ENCODE results near the gene TMEM203. TPM values are rescaled to one million over a fixed set of nuclear protein-coding genes. Genes with fewer than 3 reads are reported as not detected.
A peak's percentile ranks its signal among the peaks of the same experiment; 100 is the strongest.

TMEM203 gene
- total and polyA plus RNA-seq, 10 of the 15 experiments (the other 5 are each of a cell fraction or from before 2014, with no cell fraction given): 7.2 to 68.1 (median 33.8) TPM

DNA sequence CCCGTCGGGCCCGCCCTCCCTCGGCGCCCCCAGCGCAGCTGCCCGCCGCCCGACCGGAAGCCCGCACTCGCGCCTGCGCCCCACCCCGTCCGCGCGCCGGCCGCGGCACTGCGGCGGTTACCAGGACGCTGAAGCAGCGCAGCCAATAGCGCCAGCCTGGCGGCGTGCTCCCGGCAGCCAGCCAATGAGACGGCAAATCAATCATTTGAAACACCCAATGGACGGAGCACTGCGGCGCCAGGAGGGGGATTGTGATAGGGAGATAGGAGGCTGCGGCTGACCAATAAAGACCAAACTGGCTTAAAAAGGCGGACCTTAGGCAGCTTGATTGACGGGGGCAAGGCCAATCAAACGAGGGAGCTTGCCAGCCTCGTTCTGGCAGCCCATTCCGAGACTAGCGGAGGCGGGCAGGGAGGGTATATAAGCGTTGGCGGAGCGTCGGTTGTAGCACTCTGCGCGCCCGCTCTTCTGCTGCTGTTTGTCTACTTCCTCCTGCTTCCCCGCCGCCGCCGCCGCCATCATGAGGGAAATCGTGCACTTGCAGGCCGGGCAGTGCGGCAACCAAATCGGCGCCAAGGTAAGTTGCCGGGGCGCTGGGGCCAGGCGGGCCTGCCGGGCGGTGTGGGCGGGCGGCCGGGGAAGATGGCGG, 35.5 kb upstream of the TMEM203 start, which contains the start of gene TUBB4B (continued):
- TF ChIP-seq, protein P1, sequence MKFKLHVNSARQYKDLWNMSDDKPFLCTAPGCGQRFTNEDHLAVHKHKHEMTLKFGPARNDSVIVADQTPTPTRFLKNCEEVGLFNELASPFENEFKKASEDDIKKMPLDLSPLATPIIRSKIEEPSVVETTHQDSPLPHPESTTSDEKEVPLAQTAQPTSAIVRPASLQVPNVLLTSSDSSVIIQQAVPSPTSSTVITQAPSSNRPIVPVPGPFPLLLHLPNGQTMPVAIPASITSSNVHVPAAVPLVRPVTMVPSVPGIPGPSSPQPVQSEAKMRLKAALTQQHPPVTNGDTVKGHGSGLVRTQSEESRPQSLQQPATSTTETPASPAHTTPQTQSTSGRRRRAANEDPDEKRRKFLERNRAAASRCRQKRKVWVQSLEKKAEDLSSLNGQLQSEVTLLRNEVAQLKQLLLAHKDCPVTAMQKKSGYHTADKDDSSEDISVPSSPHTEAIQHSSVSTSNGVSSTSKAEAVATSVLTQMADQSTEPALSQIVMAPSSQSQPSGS (IDR thresholded peaks at IDR 0.05; ENCODE audit: low read length): no peak
- TF ChIP-seq RFX5 (IDR thresholded peaks at IDR 0.05; ENCODE audit: low read depth, low read length) (peak; percentile 75; the same call in 1 of the 2 replicates), EED (IDR thresholded peaks at IDR 0.05; ENCODE audit: low read depth) (no peak), SMARCA5 (IDR thresholded peaks at IDR 0.05) (peak; percentile 95), PAX5 (IDR thresholded peaks at IDR 0.05; ENCODE audit: borderline replicate concordance, low read depth, low read length) (peak; percentile 34; the same call in 1 of the 2 replicates), CBX3 (IDR thresholded peaks at IDR 0.05; ENCODE audit: borderline replicate concordance, low read depth) (no peak), BRCA1 (IDR thresholded peaks at IDR 0.05; ENCODE audit: low read depth, low read length) (no peak), BHLHE40 (IDR thresholded peaks at IDR 0.05; ENCODE audit: borderline replicate concordance in 1 of 2, low read depth in 2 of 2, low read length in 1 of 2) (peak in 1 of 2 experiments; percentile 49; a peak in 2 of 4 replicates), MXI1 (IDR thresholded peaks at IDR 0.05; ENCODE audit: low read depth, low read length) (peak; percentile 52; the same call in 1 of the 2 replicates), ZNF217 (IDR thresholded peaks at IDR 0.05) (no peak), MTA2 (IDR thresholded peaks at IDR 0.05; ENCODE audit: low read depth) (no peak), ESRRA (IDR thresholded peaks at IDR 0.05; ENCODE audit: low read length) (peak; percentile 58; the same call in 1 of the 2 replicates), SREBF2 (IDR thresholded peaks at IDR 0.05; ENCODE audit: low read length) (no peak), IKZF1 (conservative IDR thresholded peaks at IDR 0.05) (no peak; the same call in none of the 2 replicates), PAX8 (IDR thresholded peaks at IDR 0.05) (no peak)
- TF ChIP-seq, protein P2, sequence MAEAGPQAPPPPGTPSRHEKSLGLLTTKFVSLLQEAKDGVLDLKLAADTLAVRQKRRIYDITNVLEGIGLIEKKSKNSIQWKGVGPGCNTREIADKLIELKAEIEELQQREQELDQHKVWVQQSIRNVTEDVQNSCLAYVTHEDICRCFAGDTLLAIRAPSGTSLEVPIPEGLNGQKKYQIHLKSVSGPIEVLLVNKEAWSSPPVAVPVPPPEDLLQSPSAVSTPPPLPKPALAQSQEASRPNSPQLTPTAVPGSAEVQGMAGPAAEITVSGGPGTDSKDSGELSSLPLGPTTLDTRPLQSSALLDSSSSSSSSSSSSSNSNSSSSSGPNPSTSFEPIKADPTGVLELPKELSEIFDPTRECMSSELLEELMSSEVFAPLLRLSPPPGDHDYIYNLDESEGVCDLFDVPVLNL (IDR thresholded peaks at IDR 0.05; ENCODE audit: low read depth, low read length): peak; percentile 70; the same call in 1 of the 2 replicates
- TF ChIP-seq, protein P3, sequence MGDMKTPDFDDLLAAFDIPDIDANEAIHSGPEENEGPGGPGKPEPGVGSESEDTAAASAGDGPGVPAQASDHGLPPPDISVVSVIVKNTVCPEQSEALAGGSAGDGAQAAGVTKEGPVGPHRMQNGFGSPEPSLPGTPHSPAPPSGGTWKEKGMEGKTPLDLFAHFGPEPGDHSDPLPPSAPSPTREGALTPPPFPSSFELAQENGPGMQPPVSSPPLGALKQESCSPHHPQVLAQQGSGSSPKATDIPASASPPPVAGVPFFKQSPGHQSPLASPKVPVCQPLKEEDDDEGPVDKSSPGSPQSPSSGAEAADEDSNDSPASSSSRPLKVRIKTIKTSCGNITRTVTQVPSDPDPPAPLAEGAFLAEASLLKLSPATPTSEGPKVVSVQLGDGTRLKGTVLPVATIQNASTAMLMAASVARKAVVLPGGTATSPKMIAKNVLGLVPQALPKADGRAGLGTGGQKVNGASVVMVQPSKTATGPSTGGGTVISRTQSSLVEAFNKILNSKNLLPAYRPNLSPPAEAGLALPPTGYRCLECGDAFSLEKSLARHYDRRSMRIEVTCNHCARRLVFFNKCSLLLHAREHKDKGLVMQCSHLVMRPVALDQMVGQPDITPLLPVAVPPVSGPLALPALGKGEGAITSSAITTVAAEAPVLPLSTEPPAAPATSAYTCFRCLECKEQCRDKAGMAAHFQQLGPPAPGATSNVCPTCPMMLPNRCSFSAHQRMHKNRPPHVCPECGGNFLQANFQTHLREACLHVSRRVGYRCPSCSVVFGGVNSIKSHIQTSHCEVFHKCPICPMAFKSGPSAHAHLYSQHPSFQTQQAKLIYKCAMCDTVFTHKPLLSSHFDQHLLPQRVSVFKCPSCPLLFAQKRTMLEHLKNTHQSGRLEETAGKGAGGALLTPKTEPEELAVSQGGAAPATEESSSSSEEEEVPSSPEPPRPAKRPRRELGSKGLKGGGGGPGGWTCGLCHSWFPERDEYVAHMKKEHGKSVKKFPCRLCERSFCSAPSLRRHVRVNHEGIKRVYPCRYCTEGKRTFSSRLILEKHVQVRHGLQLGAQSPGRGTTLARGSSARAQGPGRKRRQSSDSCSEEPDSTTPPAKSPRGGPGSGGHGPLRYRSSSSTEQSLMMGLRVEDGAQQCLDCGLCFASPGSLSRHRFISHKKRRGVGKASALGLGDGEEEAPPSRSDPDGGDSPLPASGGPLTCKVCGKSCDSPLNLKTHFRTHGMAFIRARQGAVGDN (IDR thresholded peaks at IDR 0.05): peak; percentile 97
- TF ChIP-seq, protein P4, sequence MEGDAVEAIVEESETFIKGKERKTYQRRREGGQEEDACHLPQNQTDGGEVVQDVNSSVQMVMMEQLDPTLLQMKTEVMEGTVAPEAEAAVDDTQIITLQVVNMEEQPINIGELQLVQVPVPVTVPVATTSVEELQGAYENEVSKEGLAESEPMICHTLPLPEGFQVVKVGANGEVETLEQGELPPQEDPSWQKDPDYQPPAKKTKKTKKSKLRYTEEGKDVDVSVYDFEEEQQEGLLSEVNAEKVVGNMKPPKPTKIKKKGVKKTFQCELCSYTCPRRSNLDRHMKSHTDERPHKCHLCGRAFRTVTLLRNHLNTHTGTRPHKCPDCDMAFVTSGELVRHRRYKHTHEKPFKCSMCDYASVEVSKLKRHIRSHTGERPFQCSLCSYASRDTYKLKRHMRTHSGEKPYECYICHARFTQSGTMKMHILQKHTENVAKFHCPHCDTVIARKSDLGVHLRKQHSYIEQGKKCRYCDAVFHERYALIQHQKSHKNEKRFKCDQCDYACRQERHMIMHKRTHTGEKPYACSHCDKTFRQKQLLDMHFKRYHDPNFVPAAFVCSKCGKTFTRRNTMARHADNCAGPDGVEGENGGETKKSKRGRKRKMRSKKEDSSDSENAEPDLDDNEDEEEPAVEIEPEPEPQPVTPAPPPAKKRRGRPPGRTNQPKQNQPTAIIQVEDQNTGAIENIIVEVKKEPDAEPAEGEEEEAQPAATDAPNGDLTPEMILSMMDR (IDR thresholded peaks at IDR 0.05 in 2 of 3, conservative IDR thresholded peaks at IDR 0.05 in 1 of 3; ENCODE audit: control insufficient read depth in 2 of 3, extremely low read depth in 1 of 3, insufficient read depth in 1 of 3, low read depth in 3 of 3, low read length in 3 of 3): no peak
- TF ChIP-seq, protein P5, sequence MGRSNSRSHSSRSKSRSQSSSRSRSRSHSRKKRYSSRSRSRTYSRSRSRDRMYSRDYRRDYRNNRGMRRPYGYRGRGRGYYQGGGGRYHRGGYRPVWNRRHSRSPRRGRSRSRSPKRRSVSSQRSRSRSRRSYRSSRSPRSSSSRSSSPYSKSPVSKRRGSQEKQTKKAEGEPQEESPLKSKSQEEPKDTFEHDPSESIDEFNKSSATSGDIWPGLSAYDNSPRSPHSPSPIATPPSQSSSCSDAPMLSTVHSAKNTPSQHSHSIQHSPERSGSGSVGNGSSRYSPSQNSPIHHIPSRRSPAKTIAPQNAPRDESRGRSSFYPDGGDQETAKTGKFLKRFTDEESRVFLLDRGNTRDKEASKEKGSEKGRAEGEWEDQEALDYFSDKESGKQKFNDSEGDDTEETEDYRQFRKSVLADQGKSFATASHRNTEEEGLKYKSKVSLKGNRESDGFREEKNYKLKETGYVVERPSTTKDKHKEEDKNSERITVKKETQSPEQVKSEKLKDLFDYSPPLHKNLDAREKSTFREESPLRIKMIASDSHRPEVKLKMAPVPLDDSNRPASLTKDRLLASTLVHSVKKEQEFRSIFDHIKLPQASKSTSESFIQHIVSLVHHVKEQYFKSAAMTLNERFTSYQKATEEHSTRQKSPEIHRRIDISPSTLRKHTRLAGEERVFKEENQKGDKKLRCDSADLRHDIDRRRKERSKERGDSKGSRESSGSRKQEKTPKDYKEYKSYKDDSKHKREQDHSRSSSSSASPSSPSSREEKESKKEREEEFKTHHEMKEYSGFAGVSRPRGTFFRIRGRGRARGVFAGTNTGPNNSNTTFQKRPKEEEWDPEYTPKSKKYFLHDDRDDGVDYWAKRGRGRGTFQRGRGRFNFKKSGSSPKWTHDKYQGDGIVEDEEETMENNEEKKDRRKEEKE (IDR thresholded peaks at IDR 0.05): 0 out of 2 replicates have a peak, but pooled peaks have one; percentile 63

Measured in GM12878 (cell line).